H9 (cell line): Measurements from ENCODE around the gene SLC46A3. TPM values are rescaled to one million over a fixed set of nuclear protein-coding genes. Genes with fewer than 3 reads are reported as not detected.

ENCODE experiments used
- DNase-seq: peaks from one replicate; pipeline ENCODE4 v3.0.0-alpha.2; 2017
- H2AFZ ChIP-seq: one replicate; pipeline ENCODE4 v1.6.1; 2013; ENCODE audit warnings: mild to moderate bottlenecking, low read length, control low read depth, moderate library complexity
- H2AK5ac ChIP-seq: 2 replicates; pipeline ENCODE4 v1.6.1; 2013; ENCODE audit warnings: low read length, control low read depth, mixed read lengths; ENCODE audit not compliant: insufficient read length
- H2BK120ac ChIP-seq: one replicate; pipeline ENCODE4 v1.6.1; 2013; ENCODE audit warnings: low read depth, mild to moderate bottlenecking, low read length, control low read depth, inconsistent platforms; ENCODE audit not compliant: poor library complexity, severe bottlenecking
- H2BK12ac ChIP-seq: 2 replicates; pipeline ENCODE4 v1.6.1; 2013; ENCODE audit warnings: low read length, control low read depth, mixed read lengths, low read depth; ENCODE audit not compliant: insufficient read length
- H2BK15ac ChIP-seq: 2 replicates; pipeline ENCODE4 v1.6.1; 2013; ENCODE audit warnings: low read depth, low read length, control low read depth
- H2BK20ac ChIP-seq: one replicate; pipeline ENCODE4 v1.6.1; 2013; ENCODE audit warnings: low read depth, mild to moderate bottlenecking, low read length, control low read depth, inconsistent platforms; ENCODE audit not compliant: poor library complexity, severe bottlenecking
- H2BK5ac ChIP-seq: 2 replicates; pipeline ENCODE4 v1.6.1; 2013; ENCODE audit warnings: low read length, control low read depth, mixed read lengths; ENCODE audit not compliant: insufficient read length
- H3K14ac ChIP-seq: 2 replicates; pipeline ENCODE4 v1.6.1; 2013; ENCODE audit warnings: low read length, control low read depth; ENCODE audit not compliant: insufficient read depth
- H3K18ac ChIP-seq: 2 replicates; pipeline ENCODE4 v1.6.1; 2013; ENCODE audit warnings: low read depth, mild to moderate bottlenecking, mixed read lengths, low read length, control low read depth; ENCODE audit not compliant: insufficient read length
- H3K23ac ChIP-seq: 2 replicates; pipeline ENCODE4 v1.6.1; 2013; ENCODE audit warnings: low read length, control low read depth, mixed read lengths, low read depth; ENCODE audit not compliant: insufficient read length
- H3K23me2 ChIP-seq: 2 replicates; pipeline ENCODE4 v1.6.1; 2013; ENCODE audit warnings: low read depth, mild to moderate bottlenecking, mixed read lengths, low read length, control low read depth; ENCODE audit not compliant: insufficient read length, poor library complexity, severe bottlenecking
- H3K27ac ChIP-seq: 2 replicates; pipeline ENCODE4 v1.5.1; 2013; ENCODE audit warnings: low read length, control low read depth, mixed read lengths, low read depth; ENCODE audit not compliant: insufficient read length
- H3K27me3 ChIP-seq: 2 replicates; pipeline ENCODE4 v1.6.1; 2013; ENCODE audit warnings: low read length, control low read depth, inconsistent platforms; ENCODE audit not compliant: insufficient read depth
- H3K4ac ChIP-seq: 2 replicates; pipeline ENCODE4 v1.6.1; 2013; ENCODE audit warnings: low read depth, mild to moderate bottlenecking, control low read depth, inconsistent platforms, low read length, moderate library complexity
- H3K4me1 ChIP-seq: 2 replicates; pipeline ENCODE4 v1.6.1; 2013; ENCODE audit warnings: low read length, control low read depth, inconsistent platforms; ENCODE audit not compliant: insufficient read depth
- H3K4me2 ChIP-seq: 2 replicates; pipeline ENCODE4 v1.6.1; 2013; ENCODE audit warnings: low read length, control low read depth, mixed read lengths; ENCODE audit not compliant: insufficient read length, insufficient read depth
- H3K56ac ChIP-seq: 2 replicates; pipeline ENCODE4 v1.6.1; 2013; ENCODE audit warnings: low read depth, mild to moderate bottlenecking, mixed read lengths, low read length, control low read depth; ENCODE audit not compliant: insufficient read length
- H3K79me1 ChIP-seq: 2 replicates; pipeline ENCODE4 v1.6.1; 2013; ENCODE audit warnings: low read depth, mild to moderate bottlenecking, moderate library complexity, low read length, control low read depth, inconsistent platforms; ENCODE audit not compliant: insufficient read depth, poor library complexity, severe bottlenecking
- H3K79me2 ChIP-seq: 2 replicates; pipeline ENCODE4 v1.6.1; 2013; ENCODE audit warnings: low read length, control low read depth, inconsistent platforms; ENCODE audit not compliant: insufficient read depth
- H3K9ac ChIP-seq: 2 replicates; pipeline ENCODE4 v1.6.1; 2013; ENCODE audit warnings: low read length, control low read depth, mixed read lengths; ENCODE audit not compliant: insufficient read length; ENCODE audit errors: extremely low read depth
- H3K9me3 ChIP-seq: one replicate; pipeline ENCODE4 v1.6.1; 2013; ENCODE audit warnings: low read depth, low read length, inconsistent platforms; ENCODE audit not compliant: control insufficient read depth
- H3T11ph ChIP-seq: one replicate; pipeline ENCODE4 v1.6.1; 2013; ENCODE audit warnings: mild to moderate bottlenecking, low read length, control low read depth, inconsistent platforms
- H4K20me1 ChIP-seq: one replicate; pipeline ENCODE4 v1.6.1; 2013; ENCODE audit not compliant: control insufficient read depth, insufficient read length, insufficient read depth
- H4K5ac ChIP-seq: 2 replicates; pipeline ENCODE4 v1.6.1; 2013; ENCODE audit warnings: low read depth, mild to moderate bottlenecking, mixed read lengths, low read length, control low read depth; ENCODE audit not compliant: insufficient read length
- H4K8ac ChIP-seq: replicated peaks from 2 replicates; pipeline ENCODE4 v1.6.1; 2013; ENCODE audit warnings: low read length, control low read depth, mixed read lengths, low read depth; ENCODE audit not compliant: insufficient read length
- H4K91ac ChIP-seq: 2 replicates; pipeline ENCODE4 v1.6.1; 2013; ENCODE audit warnings: low read depth, mild to moderate bottlenecking, moderate library complexity, mixed read lengths, low read length, control low read depth; ENCODE audit not compliant: insufficient read length
- H3K27ac Mint-ChIP-seq, 3 experiments: 2 replicates in 2 of 3; 3 replicates in 1 of 3; pipeline ENCODE4 v1.8.0; 2020 to 2021; ENCODE audit warnings: mixed read lengths in 3 of 3, mild to moderate bottlenecking in 1 of 3, moderate library complexity in 1 of 3
- H3K27me3 Mint-ChIP-seq: 2 replicates; pipeline ENCODE4 v1.8.0; 2021; ENCODE audit warnings: low read depth, mild to moderate bottlenecking, moderate library complexity, mixed read lengths
- H3K36me3 Mint-ChIP-seq, 3 experiments: 2 replicates in 2 of 3; 3 replicates in 1 of 3; pipeline ENCODE4 v1.8.0; 2020 to 2021; ENCODE audit warnings: low read depth in 3 of 3, mixed read lengths in 3 of 3; ENCODE audit not compliant: insufficient read depth in 1 of 3
- H3K4me1 Mint-ChIP-seq, 2 experiments: 2 replicates each; pipeline ENCODE4 v1.8.0; 2020; ENCODE audit warnings: mixed read lengths in 2 of 2
- H3K4me3 Mint-ChIP-seq, 2 experiments: 2 replicates in 1 of 2; 3 replicates in 1 of 2; pipeline ENCODE4 v1.8.0; 2020 to 2021; ENCODE audit warnings: mild to moderate bottlenecking in 2 of 2, mixed read lengths in 2 of 2, moderate library complexity in 1 of 2
- H3K9me3 Mint-ChIP-seq, 2 experiments: 2 replicates in 1 of 2; 3 replicates in 1 of 2; pipeline ENCODE4 v1.8.0; 2020; ENCODE audit warnings: mild to moderate bottlenecking in 2 of 2, mixed read lengths in 2 of 2, moderate library complexity in 1 of 2
- CTCF ChIP-seq: fragments of 200-600 bp; sonication (generic); conservative IDR thresholded peaks from 3 replicates; pipeline ENCODE4 v1.8.0; 2021; ENCODE audit warnings: antibody characterized with exemption, mild to moderate bottlenecking
- WGBS: extraction: QIAGEN DNeasy Blood & Tissue Kit; methylation state at CpG from one replicate; pipeline ENCODE4 v1.1.7; 2013; ENCODE audit warnings: missing lambda C conversion rate, low lambda C conversion rate, mixed read lengths; ENCODE audit not compliant: insufficient read length; ENCODE audit errors: extremely low coverage; 5-methylcytosine and 5-hydroxymethylcytosine counted together
- total RNA-seq: library from RNA; stranded (reverse); gene quantifications from 2 replicates; pipeline ENCODE4 v1.2.1, GENCODE V29; 2021

The SLC46A3 gene
- total RNA-seq, 1 experiment from 2014 or later: 0.26 TPM

GRCh38 chr13:28666897-28667488 is 51.8 kb downstream of the SLC46A3 start:
- Histone ChIP-seq H3K9me3 (no peaks in the 10 kb centered on the region), H3K14ac (no peak overlapping the region), H3K23me2 (no peaks in the 10 kb centered on the region), H2AFZ (no peak overlapping the region), H3K9ac (no peak overlapping the region), H4K8ac (no peak overlapping the region), H4K20me1 (no peaks in the 10 kb centered on the region), H4K5ac (no peak overlapping the region), H3K4me1 (no peaks in the 10 kb centered on the region), H3K23ac (no peak overlapping the region), H3K79me1 (no peaks in the 10 kb centered on the region), H3K27me3 (no peaks in the 10 kb centered on the region), H2BK5ac (no peak overlapping the region), H4K91ac (no peak overlapping the region), H2AK5ac (no peak overlapping the region), H3K4me2 (no peak overlapping the region), H2BK15ac (no peak overlapping the region), H3K27ac (no peak overlapping the region), H2BK20ac (no peak overlapping the region), H3T11ph (no peak overlapping the region), H3K4ac (no peak overlapping the region), H3K79me2 (no peaks in the 10 kb centered on the region), H2BK120ac (no peak overlapping the region), H3K18ac (no peak overlapping the region), H2BK12ac (no peak overlapping the region), H3K56ac (no peak overlapping the region)
- Mint-ChIP-seq H3K27ac (no peak overlapping the region), H3K4me1 (no peaks in the 10 kb centered on the region), H3K9me3 (no peaks in the 10 kb centered on the region), H3K27me3 (no peaks in the 10 kb centered on the region), H3K36me3 (peaks cover 54 to 85% (median 84%) of the 10 kb centered on the region in 3 experiments; a peak in 6 of 7 replicates), H3K4me3 (no peak overlapping the region)
- no peak for TF ChIP-seq CTCF
- DNase-seq: no peak
- WGBS: no CpG with 5 or more reads among the region's 9 CpGs
